ACHN (cell line): ENCODE measurements around the gene DPYD.
A peak's percentile ranks its signal among the peaks of the same experiment; 100 is the strongest.

Experiments used
- DNase-seq: peaks from one replicate; pipeline ENCODE4 v3.0.0-alpha.2; 2015
- in situ Hi-C: cut with HindIII; loops from 2 replicates; pipeline ENCODE4 v1.10.0; 2017; ENCODE audit warnings: low sequenced_read_pairs, low pct_ligation_motif_present, low pct_unique_long_range_greater_than_20kb

DPYD gene

GRCh38 chr1:97864615-97865014, 56.2 kb downstream of the DPYD start:
- no peak for DNase-seq
- in situ Hi-C loops, result no loop called here

DNA sequence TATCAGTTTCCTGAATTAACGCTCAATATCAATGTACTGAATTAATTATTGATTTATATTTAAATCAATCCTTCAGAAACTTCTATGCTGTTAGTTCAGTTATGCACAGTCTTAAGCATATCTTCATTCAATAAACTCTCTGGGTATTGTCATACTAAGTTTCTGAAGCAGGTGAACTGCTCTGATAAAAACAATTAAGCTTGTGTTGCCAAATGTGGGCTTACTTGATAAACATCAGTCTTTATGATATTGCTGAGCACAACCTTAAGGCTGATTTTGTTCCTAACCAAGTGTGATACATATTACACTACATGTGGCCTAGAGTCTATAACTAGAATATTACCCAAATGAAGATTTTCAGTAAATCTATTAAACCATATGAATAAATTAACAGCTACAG, 67.6 kb downstream of the DPYD start:
- in situ Hi-C loops, result no loop called here
- DNase-seq, result no peak

- in situ Hi-C loops, result no loop called here
- DNase-seq, result peak; percentile 66
These were observed 71.2 kb downstream of the DPYD start for GRCh38 chr1:97849345-97850340.

DNA sequence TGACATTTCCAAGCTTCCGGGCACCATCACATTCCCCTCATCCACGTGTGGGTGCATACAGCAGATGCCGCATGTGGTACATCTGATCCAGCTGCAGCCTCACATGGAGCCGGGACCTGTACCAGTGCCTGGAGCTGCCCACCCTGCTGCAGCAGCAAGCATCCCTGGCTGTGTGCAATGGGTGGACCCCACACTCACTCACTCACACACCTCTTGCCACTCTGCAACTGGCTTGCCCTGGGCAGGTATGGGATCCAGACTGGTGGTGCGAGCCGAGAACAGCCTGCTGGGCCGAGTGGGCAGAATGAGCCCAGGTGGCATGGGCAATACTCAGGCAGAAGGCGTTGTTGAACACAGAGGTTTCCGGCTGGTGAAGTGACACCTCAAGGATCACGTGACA, 75.0 kb downstream of the DPYD start:
- in situ Hi-C loops, result no loop called here
- DNase-seq, result no peak

DNA sequence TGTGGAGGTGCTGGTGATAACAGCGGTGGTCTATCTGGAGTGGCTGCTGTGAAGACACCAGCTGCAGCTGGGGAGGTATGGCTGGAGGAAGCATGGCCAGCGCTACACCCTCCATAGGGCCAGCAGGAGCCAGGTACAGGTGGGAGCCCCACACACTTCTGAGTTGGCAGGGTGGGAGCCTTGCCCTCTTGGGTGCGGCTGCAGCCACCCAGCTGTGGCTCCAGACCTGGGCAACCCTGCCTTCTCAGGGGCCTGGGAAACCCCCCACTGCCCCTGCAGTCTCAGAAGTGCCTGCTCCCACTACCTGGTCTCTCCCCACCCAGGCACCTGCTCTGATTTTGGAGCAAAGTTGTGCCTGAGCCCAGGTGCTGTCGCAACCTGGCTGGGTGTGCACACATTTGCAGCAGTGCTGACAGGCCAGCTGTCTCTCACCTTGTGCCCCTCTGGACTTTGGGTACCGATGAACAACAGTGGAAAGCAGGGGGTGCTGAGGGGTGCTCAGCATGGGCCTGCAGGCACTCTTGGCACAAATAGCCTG, 76.2 kb downstream of the DPYD start:
- in situ Hi-C loops, result no loop called here
- DNase-seq, result no peak

DNA sequence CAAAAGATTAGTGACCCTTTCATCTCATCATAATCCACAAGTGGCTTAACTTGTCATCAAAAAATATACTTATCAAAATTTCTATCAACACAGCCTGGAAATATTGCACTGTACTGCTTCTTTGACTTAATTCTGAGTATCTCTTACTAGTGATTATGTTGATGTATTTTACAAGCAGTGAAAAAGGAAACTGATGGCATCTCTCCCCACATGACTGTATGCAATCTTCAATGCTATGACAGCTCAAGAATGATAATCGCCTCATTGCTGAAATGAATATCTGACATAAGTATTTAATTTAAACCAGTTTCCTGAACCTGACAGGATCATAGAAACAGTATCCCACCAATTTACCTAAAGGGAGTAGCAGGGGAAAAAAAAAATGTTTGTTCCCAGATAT, 79.5 kb downstream of the DPYD start:
- DNase-seq, result no peak
- in situ Hi-C loops, result no loop called here

DNA sequence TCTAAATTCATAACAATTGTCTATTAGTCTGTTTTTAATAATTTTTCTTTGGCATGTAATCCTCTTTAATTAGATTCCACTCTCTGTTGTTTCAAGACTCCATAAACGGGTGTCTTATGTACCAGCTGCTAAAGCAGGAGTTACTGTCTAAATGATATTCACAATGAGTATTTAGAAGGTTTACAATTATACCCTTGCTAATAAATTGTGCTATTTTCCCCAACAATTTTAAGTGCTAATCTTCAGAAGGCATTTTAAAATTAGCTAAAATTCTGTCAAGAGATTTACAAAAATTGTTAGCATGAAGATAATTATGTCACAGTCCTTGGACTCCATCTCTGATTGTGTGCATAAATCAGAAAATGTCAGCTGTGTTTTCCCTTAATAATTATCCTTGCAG, 83.7 kb downstream of the DPYD start:
- no peak for DNase-seq
- in situ Hi-C loops, result no loop called here

- DNase-seq, result no peak
- in situ Hi-C loops, result no loop called here
These were observed 85.9 kb downstream of the DPYD start for GRCh38 chr1:97834899-97835298.

DNA sequence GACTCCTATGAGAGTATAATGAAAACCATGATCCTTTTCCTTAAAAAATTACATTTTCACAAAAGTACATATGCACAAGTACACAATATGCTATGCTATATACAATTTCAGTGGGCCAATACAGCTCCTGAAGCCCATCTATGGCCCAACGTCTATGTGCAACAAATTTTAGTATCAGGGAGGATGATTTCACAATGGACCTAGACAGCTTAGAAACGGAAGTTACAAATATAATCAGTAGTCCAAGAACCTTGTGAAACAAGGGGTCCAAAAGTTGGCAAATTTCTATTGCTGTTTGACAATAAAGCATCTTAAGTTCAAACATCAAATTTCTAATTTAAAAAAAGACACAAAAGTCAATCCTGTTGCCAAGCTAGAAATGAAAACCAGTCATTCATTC, 87.0 kb downstream of the DPYD start:
- no peak for DNase-seq
- in situ Hi-C loops, result no loop called here

DNA sequence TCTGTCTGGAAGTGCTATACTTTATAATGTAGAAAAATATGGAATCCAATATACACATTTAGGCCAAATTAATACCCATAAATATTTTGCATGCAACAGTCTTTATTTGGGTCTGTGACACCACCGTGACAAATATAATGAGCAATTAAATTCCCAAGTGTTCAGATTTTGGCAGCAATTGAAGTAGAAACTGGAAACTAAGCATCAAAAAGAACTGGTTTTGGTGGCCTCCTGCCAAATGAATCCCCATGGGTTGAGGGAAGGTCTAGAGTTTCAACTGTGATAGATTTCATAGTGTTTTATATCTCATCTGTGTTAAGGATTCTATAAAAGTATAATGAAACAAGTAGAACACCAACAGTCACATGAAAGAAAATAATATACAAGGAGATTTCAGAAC, 88.4 kb downstream of the DPYD start:
- in situ Hi-C loops, result no loop called here
- no peak for DNase-seq

DNA sequence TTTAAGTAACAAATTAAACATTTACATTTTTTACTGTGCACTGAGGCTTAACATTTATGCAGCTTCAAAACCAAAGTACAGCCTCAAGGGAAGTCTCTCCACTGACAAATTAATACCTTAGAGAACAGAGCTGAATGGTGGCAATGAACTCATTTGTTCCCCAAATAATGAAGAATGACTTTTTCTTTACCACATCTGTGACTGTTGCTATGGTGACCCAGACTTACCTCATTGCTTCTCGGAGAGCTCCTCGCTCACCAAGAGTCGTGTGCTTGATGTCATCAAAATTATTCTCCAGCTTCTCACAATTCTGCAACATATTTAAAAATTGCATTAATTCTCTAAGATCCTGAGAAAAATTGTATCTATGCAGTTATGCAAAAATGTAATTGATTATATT, 92.9 kb downstream of the DPYD start:
- in situ Hi-C loops, result no loop called here
- DNase-seq, result no peak

GRCh38 chr1:97826820-97827219, 94.0 kb downstream of the DPYD start:
- in situ Hi-C loops, result no loop called here
- DNase-seq, result no peak

- in situ Hi-C loops, result no loop called here
- DNase-seq, result no peak
These were observed 96.2 kb downstream of the DPYD start for GRCh38 chr1:97824624-97825023.

DNA sequence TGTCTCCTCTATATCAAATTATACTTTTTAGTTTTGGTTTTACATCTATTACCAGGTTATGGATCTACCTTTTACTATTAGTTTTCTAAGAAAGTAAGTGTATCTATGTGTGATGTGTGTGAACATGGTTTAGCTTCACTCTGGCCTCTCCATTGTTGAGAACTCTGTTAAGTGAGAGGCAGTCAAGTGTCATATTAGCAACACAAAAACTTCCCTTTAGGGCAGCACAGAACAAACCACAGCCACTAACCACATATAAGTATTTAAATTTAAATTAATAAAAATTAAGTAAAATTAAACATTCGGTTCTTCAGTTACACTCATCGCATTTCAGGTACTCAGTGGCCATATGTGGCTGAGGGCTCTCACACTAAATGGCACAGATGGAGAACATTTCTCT, 96.6 kb downstream of the DPYD start:
- DNase-seq, result no peak
- in situ Hi-C loops, result no loop called here

- peak; percentile 47 for DNase-seq
- in situ Hi-C loops, result no loop called here
These were observed 100.2 kb downstream of the DPYD start for GRCh38 chr1:97820470-97821188.

GRCh38 chr1:97816927-97817326, 103.9 kb downstream of the DPYD start:
- in situ Hi-C loops, result no loop called here
- DNase-seq, result no peak

GRCh38 chr1:97814804-97815203, 106.0 kb downstream of the DPYD start:
- DNase-seq, result no peak
- in situ Hi-C loops, result no loop called here

DNA sequence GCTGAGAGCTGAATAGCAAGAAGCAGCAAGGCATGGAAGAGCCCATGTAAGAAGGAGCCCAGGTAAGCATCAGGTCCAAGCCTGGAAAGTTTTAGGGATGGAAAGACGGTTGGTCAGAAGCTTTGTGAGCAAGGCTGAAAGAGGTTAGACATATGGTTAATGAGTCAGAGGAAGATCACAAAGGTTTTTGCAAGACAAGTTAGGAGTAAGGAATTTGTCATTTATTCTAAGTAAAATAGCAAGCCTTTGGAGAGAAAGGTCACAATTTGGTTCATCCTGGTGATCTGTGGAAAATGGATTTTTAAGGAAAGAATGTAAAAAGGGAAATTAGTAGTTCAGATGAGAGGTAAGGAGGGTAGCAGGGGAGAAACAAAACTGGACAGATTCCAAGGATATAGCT, 106.7 kb downstream of the DPYD start:
- in situ Hi-C loops, result no loop called here
- no peak for DNase-seq

DNA sequence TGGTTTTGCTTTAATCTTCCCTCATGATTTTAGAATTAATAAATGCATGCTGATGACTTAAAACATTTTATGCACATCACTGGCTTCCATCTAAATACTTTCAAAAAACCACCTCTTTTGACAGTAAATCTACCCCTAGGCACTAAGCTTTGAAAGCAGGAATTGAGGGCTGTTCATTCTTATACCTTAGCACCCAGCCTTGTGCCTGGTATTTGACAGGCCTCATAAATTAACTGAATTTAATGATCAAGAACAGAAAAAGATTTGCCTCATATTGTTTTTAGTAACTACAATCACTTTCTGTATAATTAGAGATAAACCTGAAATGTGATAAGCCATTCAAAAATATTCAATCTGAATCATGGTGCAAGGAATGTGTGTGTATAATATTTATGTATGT, 108.8 kb downstream of the DPYD start:
- in situ Hi-C loops, result no loop called here

More for the DNA sequence above, 108.8 kb downstream of the DPYD start:
- DNase-seq, result no peak
